Mesenchymal stem cell (in vitro differentiated cells and primary cell): ENCODE results near the gene HOXC5.
"Not testable (repeated sequence)": the region's sequence is repeated elsewhere in the genome, so short reads cannot be mapped to it uniquely, and the experiment has no call there.

Experiments
- DNase-seq: peaks from one replicate; pipeline ENCODE4 v3.0.0-alpha.2; 2013
- H2AFZ ChIP-seq: one replicate; pipeline ENCODE4 v1.6.1; 2013; ENCODE audit warnings: low read depth, mild to moderate bottlenecking, control low read depth, inconsistent platforms, low read length, moderate library complexity
- H2AK5ac ChIP-seq: 2 replicates; pipeline ENCODE4 v1.6.1; 2013; ENCODE audit warnings: low read length, moderate library complexity, mild to moderate bottlenecking, inconsistent platforms; ENCODE audit not compliant: severe bottlenecking
- H2BK120ac ChIP-seq: one replicate; pipeline ENCODE4 v1.6.1; 2013; ENCODE audit warnings: low read depth, mild to moderate bottlenecking, inconsistent platforms, low read length, moderate library complexity
- H2BK12ac ChIP-seq, 2 experiments: one replicate each; pipeline ENCODE4 v1.6.1; 2013; ENCODE audit warnings: inconsistent platforms in 2 of 2, low read length in 2 of 2, mild to moderate bottlenecking in 2 of 2, moderate library complexity in 2 of 2, control low read depth in 1 of 2
- H2BK15ac ChIP-seq: one replicate; pipeline ENCODE4 v1.6.1; 2013; ENCODE audit warnings: mild to moderate bottlenecking, low read depth, inconsistent platforms; ENCODE audit not compliant: poor library complexity, severe bottlenecking
- H2BK5ac ChIP-seq: 2 replicates; pipeline ENCODE4 v1.6.1; 2013; ENCODE audit warnings: low read depth, mild to moderate bottlenecking, low read length, control low read depth, inconsistent platforms; ENCODE audit not compliant: poor library complexity, severe bottlenecking
- H3K14ac ChIP-seq, 2 experiments: one replicate each; pipeline ENCODE4 v1.6.1; 2013; ENCODE audit warnings: inconsistent platforms in 2 of 2, low read length in 2 of 2, control low read depth in 1 of 2, mild to moderate bottlenecking in 1 of 2, moderate library complexity in 1 of 2
- H3K18ac ChIP-seq, 2 experiments: one replicate each; pipeline ENCODE4 v1.6.1; 2013; ENCODE audit warnings: inconsistent platforms in 2 of 2, low read length in 2 of 2, control low read depth in 1 of 2, low read depth in 1 of 2, mild to moderate bottlenecking in 1 of 2
- H3K23ac ChIP-seq, 2 experiments: one replicate each; pipeline ENCODE4 v1.6.1; 2013; ENCODE audit warnings: inconsistent platforms in 2 of 2, low read length in 2 of 2, mild to moderate bottlenecking in 2 of 2, moderate library complexity in 2 of 2, control low read depth in 1 of 2
- H3K27ac ChIP-seq: 2 replicates; pipeline ENCODE4 v1.5.1; 2013; ENCODE audit warnings: mild to moderate bottlenecking, moderate library complexity, low read length, control low read depth, inconsistent platforms; ENCODE audit not compliant: poor library complexity, severe bottlenecking
- H3K27me3 ChIP-seq, 2 experiments: 2 replicates each; pipeline versions ENCODE4 v1.6.1 to v1.7.0; 2013; ENCODE audit warnings: low read length in 2 of 2, mild to moderate bottlenecking in 2 of 2, moderate library complexity in 2 of 2, control low read depth in 1 of 2, inconsistent platforms in 1 of 2; ENCODE audit not compliant: control insufficient read depth in 1 of 2, insufficient read depth in 1 of 2
- H3K36me3 ChIP-seq, 2 experiments: 2 replicates each; pipeline versions ENCODE4 v1.6.1 to v1.7.0; 2013; ENCODE audit warnings: low read length in 2 of 2, control low read depth in 1 of 2, inconsistent platforms in 1 of 2, low read depth in 1 of 2, mild to moderate bottlenecking in 1 of 2; ENCODE audit not compliant: insufficient read depth in 2 of 2, control insufficient read depth in 1 of 2
- H3K4ac ChIP-seq, 2 experiments: one replicate each; pipeline ENCODE4 v1.6.1; 2013; ENCODE audit warnings: inconsistent platforms in 2 of 2, low read length in 2 of 2, mild to moderate bottlenecking in 2 of 2, moderate library complexity in 2 of 2, control low read depth in 1 of 2, low read depth in 1 of 2
- H3K4me1 ChIP-seq: 2 replicates; pipeline ENCODE4 v1.6.1; 2013; ENCODE audit warnings: low read depth, low read length, control low read depth; ENCODE audit not compliant: control insufficient read depth, insufficient read depth
- H3K4me2 ChIP-seq: 2 replicates; pipeline ENCODE4 v1.6.1; 2013; ENCODE audit warnings: low read length, mild to moderate bottlenecking, inconsistent platforms; ENCODE audit not compliant: poor library complexity, severe bottlenecking
- H3K4me3 ChIP-seq, 2 experiments: 2 replicates each; pipeline versions ENCODE4 v1.5.1 to v1.7.0; 2013; ENCODE audit warnings: low read length in 2 of 2, mild to moderate bottlenecking in 2 of 2, control low read depth in 1 of 2, low read depth in 1 of 2; ENCODE audit not compliant: insufficient read depth in 1 of 2
- H3K79me1 ChIP-seq: replicated peaks from 2 replicates; pipeline ENCODE4 v1.6.1; 2013; ENCODE audit warnings: mild to moderate bottlenecking, control low read depth, low read length, inconsistent platforms; ENCODE audit not compliant: poor library complexity, severe bottlenecking
- H3K9ac ChIP-seq: 2 replicates; pipeline ENCODE4 v1.7.0; 2013; ENCODE audit warnings: mild to moderate bottlenecking, low read length, moderate library complexity
- H3K9me3 ChIP-seq: 2 replicates; pipeline ENCODE4 v1.7.0; 2013; ENCODE audit warnings: mild to moderate bottlenecking, low read length; ENCODE audit not compliant: control insufficient read depth
- H4K8ac ChIP-seq: one replicate; pipeline ENCODE4 v1.6.1; 2013; ENCODE audit warnings: inconsistent platforms, mild to moderate bottlenecking, low read length, moderate library complexity
- H4K91ac ChIP-seq: one replicate; pipeline ENCODE4 v1.6.1; 2013; ENCODE audit warnings: mild to moderate bottlenecking, low read length, inconsistent platforms
- WGBS: methylation state at CpG from one replicate; pipeline ENCODE4 v1.1.7; 2013; ENCODE audit warnings: mixed read lengths; 5-methylcytosine and 5-hydroxymethylcytosine counted together

Gene HOXC5

GRCh38 chr12:54040648-54041047 lies 7.8 kb downstream of the HOXC5 start:
- H2BK120ac ChIP-seq, result no peak overlapping the region
- no peak overlapping the region for H2AFZ ChIP-seq
- 85% methylated on average over 2 of the region's 3 CpGs for WGBS
- no peak overlapping the region for H3K9ac ChIP-seq
- no peaks in the 10 kb centered on the region for H3K9me3 ChIP-seq
- no peak overlapping the region for H2BK5ac ChIP-seq
- peaks cover 19% of the 10 kb centered on the region for H3K4me1 ChIP-seq
- no peak overlapping the region for H4K91ac ChIP-seq
- no peak overlapping the region for H2BK12ac ChIP-seq
- no peak overlapping the region for H3K4me2 ChIP-seq
- peaks cover 0 to 5% of the 10 kb centered on the region in 2 experiments for H3K36me3 ChIP-seq
- no peak overlapping the region for H3K27ac ChIP-seq
- H3K14ac ChIP-seq, result no peak overlapping the region
- H3K4ac ChIP-seq, result no peak overlapping the region
- no peak overlapping the region for H3K18ac ChIP-seq
- H4K8ac ChIP-seq, result no peak overlapping the region
- no peak overlapping the region for H3K4me3 ChIP-seq
- no peak overlapping the region for H2AK5ac ChIP-seq
- H3K27me3 ChIP-seq, result peaks cover 0 to 15% of the 10 kb centered on the region in 2 experiments
- peaks cover 45% of the 10 kb centered on the region for H3K79me1 ChIP-seq
- H2BK15ac ChIP-seq, result no peak overlapping the region
- no peak for DNase-seq
- H3K23ac ChIP-seq, result no peak overlapping the region

GRCh38 chr12:54041097-54041690 lies 8.3 kb downstream of the HOXC5 start:
- no peak overlapping the region for H3K27ac ChIP-seq
- no peak overlapping the region for H3K14ac ChIP-seq
- H2BK12ac ChIP-seq, result no peak overlapping the region
- no peak overlapping the region for H3K4me3 ChIP-seq
- peaks cover 14% of the 10 kb centered on the region for H3K4me1 ChIP-seq
- no peak overlapping the region for H3K4me2 ChIP-seq
- H3K9ac ChIP-seq, result no peak overlapping the region
- peaks cover 48% of the 10 kb centered on the region for H3K79me1 ChIP-seq
- no peak overlapping the region for H4K8ac ChIP-seq
- H2AK5ac ChIP-seq, result no peak overlapping the region
- H2BK15ac ChIP-seq, result no peak overlapping the region
- H3K18ac ChIP-seq, result no peak overlapping the region
- no peak overlapping the region for H3K23ac ChIP-seq
- no peak overlapping the region for H2BK120ac ChIP-seq
- no peak for DNase-seq
- no peak overlapping the region for H2AFZ ChIP-seq
- H4K91ac ChIP-seq, result no peak overlapping the region
- H3K9me3 ChIP-seq, result no peaks in the 10 kb centered on the region
- H3K27me3 ChIP-seq, result peaks cover 0 to 21% of the 10 kb centered on the region in 2 experiments
- no peak overlapping the region for H2BK5ac ChIP-seq
- 81% methylated on average over 2 of the region's 2 CpGs for WGBS
- H3K4ac ChIP-seq, result no peak overlapping the region
- H3K36me3 ChIP-seq, result peaks cover 0 to 5% of the 10 kb centered on the region in 2 experiments

- H3K9ac ChIP-seq, H3K23ac ChIP-seq, H2AFZ ChIP-seq, H3K4me2 ChIP-seq, H3K4ac ChIP-seq, H3K4me3 ChIP-seq, H2AK5ac ChIP-seq, H4K8ac ChIP-seq, H3K14ac ChIP-seq, H2BK12ac ChIP-seq, H2BK5ac ChIP-seq, H4K91ac ChIP-seq, H3K18ac ChIP-seq, H3K9me3 ChIP-seq, H2BK120ac ChIP-seq, H2BK15ac ChIP-seq, DNase-seq, H3K36me3 ChIP-seq, H3K27ac ChIP-seq: not testable (repeated sequence)
- WGBS, result 84% methylated on average over 5 of the region's 6 CpGs
- H3K27me3 ChIP-seq, result peaks cover 0 to 29% of the 10 kb centered on the region in 2 experiments
- H3K4me1 ChIP-seq, result peaks cover 13% of the 10 kb centered on the region
- H3K79me1 ChIP-seq, result peaks cover 53% of the 10 kb centered on the region
Measured at GRCh38 chr12:54042033-54042432, 9.2 kb downstream of the HOXC5 start.

GRCh38 chr12:54042970-54043853 lies 10.4 kb downstream of the HOXC5 start:
- H2BK15ac ChIP-seq, result no peak overlapping the region
- peak overlapping the region; percentile 40 for H3K9ac ChIP-seq
- peaks cover 55% of the 10 kb centered on the region for H3K79me1 ChIP-seq
- no peak overlapping the region for H2BK5ac ChIP-seq
- H2BK120ac ChIP-seq, result no peak overlapping the region
- H3K14ac ChIP-seq, result no peak overlapping the region
- 48% methylated on average over 5 of the region's 6 CpGs for WGBS
- H4K91ac ChIP-seq, result no peak overlapping the region
- H2AFZ ChIP-seq, result no peak overlapping the region
- H3K23ac ChIP-seq, result no peak overlapping the region
- H2AK5ac ChIP-seq, result no peak overlapping the region
- no peak overlapping the region for H2BK12ac ChIP-seq
- H3K4me2 ChIP-seq, result no peak overlapping the region
- peaks cover 5 to 19% of the 10 kb centered on the region in 2 experiments for H3K36me3 ChIP-seq
- no peak overlapping the region for H3K4me3 ChIP-seq
- peaks cover 0 to 38% of the 10 kb centered on the region in 2 experiments for H3K27me3 ChIP-seq
- peaks cover 15% of the 10 kb centered on the region for H3K4me1 ChIP-seq
- no peak for DNase-seq
- no peak overlapping the region for H3K27ac ChIP-seq
- H3K18ac ChIP-seq, result no peak overlapping the region
- no peak overlapping the region for H4K8ac ChIP-seq
- H3K4ac ChIP-seq, result no peak overlapping the region
- H3K9me3 ChIP-seq, result no peaks in the 10 kb centered on the region
